ENCODE results near the gene SEC16A. TPM values are rescaled to one million over a fixed set of nuclear protein-coding genes. Genes with fewer than 3 reads are reported as not detected.

The SEC16A gene
- total RNA-seq, 4 donors from 2014 or later = 63.5 to 80.8 (median 74.6) TPM

DNA sequence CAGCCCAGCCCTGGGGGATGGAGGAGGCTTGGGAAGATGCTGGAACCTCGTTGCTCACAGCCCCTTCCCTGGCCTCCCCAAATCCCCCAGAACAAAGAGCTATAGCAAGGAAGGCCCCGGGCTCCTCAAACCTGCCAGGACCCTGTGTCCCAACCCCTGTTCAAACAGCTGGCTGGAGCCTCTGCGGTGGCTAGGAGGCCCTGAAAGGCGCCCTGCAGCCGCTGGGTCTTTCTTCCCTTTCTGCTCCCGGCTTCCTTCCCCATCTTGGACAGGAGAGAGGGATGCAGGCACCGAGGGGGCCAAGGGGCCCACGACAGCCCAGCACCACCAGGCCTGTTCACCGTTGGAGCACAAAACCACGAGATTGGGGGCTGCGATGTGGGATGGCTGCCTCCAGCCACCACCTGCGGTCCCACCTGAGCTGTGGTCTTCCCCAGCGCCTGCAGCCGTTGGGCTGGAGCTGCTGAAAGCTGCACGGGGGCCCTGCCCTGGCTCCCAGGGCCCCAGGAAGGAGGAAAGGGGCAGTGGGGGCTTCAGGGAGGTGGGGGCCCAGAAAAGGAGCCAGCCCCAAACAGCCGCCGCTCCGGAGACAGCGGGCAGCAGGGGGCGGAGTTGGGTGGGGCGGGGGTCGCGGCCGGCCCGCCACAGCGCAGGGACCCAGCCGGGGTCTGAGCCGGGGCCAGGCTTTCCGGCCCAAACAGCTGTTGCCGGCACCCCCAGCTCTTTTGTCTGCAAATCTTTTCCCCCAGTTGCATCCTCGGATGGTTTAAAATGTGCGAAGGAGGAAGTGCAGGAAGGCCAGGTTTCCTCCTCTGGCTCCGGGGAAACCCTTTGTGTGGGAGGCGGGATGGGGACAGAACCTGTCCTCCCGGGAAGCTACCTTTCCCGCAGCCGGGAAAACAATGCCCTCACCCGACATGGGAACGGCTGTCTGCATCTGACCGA, 46.9 kb upstream of the SEC16A start:
- no peak overlapping the region for H3K4me3 ChIP-seq
- peak overlapping the region in 3 of 4 donors; percentile 29 to 96 (median 49) for H3K27ac ChIP-seq
- TF ChIP-seq, protein P1, sequence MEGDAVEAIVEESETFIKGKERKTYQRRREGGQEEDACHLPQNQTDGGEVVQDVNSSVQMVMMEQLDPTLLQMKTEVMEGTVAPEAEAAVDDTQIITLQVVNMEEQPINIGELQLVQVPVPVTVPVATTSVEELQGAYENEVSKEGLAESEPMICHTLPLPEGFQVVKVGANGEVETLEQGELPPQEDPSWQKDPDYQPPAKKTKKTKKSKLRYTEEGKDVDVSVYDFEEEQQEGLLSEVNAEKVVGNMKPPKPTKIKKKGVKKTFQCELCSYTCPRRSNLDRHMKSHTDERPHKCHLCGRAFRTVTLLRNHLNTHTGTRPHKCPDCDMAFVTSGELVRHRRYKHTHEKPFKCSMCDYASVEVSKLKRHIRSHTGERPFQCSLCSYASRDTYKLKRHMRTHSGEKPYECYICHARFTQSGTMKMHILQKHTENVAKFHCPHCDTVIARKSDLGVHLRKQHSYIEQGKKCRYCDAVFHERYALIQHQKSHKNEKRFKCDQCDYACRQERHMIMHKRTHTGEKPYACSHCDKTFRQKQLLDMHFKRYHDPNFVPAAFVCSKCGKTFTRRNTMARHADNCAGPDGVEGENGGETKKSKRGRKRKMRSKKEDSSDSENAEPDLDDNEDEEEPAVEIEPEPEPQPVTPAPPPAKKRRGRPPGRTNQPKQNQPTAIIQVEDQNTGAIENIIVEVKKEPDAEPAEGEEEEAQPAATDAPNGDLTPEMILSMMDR (IDR thresholded peaks at IDR 0.05) = no peak
- no peaks in the 10 kb centered on the region for H3K9me3 ChIP-seq
- H3K36me3 ChIP-seq = no peaks in the 10 kb centered on the region
- peaks cover 32 to 96% (median 56%) of the 10 kb centered on the region in 4 donors for H3K4me1 ChIP-seq
- H3K27me3 ChIP-seq = no peaks in the 10 kb centered on the region
- DNase-seq = no peak

DNA sequence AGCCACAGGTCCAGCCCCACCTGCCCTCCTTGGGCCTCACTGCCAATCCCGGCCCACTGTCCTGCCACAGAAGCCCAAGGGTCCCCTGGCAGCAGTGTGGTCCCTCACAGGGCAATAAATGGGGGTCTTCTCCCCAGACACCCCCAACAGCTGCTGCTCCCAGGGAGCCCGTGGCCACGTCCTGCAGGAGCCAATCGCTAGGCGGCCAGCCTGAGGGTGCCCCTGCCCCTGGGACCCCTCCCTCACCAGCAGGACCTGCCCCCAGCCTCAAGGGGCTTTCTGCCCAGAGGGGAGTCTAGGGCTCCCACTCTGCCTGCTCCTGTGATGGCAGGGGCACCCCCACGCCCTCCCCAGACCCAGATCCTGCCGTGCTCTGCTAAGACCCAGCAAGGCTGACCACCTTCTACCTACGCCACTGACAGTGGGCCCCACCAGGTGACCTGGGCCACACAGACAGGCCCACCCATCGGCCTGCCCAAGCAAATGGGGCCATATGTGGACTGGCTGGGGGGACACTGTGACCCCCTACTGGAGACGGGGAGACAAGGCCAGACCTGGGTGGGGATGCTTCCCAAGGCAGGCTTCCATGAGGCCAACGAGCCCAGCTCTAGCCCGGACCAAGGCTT, 46.0 kb upstream of the SEC16A start:
- peak overlapping the region in 2 of 4 donors; percentile 49 to 96 for H3K27ac ChIP-seq

DNA sequence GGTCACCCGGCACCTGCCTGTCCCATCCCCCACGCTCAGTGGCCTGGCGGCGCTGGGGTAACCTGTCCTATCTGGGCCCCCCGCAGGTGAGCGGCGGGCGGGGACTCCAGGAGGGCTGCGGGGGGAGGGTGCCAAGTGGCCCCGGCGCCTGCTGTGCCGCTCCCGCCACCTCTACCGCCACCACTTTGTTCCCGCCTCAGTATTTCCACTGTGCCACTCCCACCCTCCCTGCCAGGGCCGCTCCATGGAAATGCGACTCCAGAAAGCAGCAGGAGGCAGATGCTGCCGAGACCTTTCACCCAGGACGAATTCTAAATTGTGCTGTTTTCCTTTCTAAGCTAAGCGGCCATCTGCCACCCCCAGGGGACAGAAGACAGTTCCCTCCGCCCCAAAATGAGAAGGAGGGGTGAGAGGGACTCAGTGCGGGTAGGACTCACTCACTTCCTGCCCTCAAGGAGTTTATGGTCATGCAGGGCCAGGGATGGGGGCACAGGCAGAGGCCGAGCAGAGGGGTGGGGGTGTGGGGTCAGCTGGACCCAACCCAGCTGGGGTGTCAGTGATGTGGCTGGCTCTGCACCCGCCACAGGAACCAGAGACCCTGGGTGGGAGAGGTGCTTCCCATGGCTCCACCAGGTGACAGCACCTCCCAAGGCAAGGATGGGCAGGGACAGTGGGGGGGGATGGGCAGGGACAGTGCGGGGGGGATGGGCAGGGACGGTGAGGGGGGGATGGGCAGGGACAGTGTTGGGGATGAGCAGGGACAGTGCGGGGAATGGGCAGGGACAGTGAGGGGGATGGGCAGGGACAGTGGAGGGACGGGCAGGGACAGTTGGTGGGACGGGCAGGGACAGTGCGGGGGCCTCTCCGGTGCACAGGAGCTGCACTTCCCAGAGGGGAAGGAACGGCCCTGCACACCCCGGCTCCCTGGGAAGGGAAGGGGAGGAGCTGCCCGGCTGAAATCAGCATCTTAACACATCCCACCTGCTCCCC, 45.2 kb upstream of the SEC16A start:
- TF ChIP-seq, protein P1 (IDR thresholded peaks at IDR 0.05) = peak in 1 of 6 experiments; percentile 19
- no peak for TF ChIP-seq POLR2A (IDR thresholded peaks at IDR 0.05)
- Histone ChIP-seq H3K36me3 (no peaks in the 10 kb centered on the region), H3K27me3 (no peaks in the 10 kb centered on the region), H3K9me3 (no peaks in the 10 kb centered on the region), H3K4me1 (peaks cover 23 to 92% (median 42%) of the 10 kb centered on the region in 4 donors), H3K4me3 (peak overlapping the region in 2 of 4 donors; percentile 2 to 27), H3K27ac (peak overlapping the region; percentile 49 to 96 (median 75))
- peak in 1 of 3 donors; percentile 81 for DNase-seq

More for the DNA sequence above, 46.0 kb upstream of the SEC16A start:
- Histone ChIP-seq H3K9me3 (no peaks in the 10 kb centered on the region), H3K4me3 (no peak overlapping the region), H3K36me3 (no peaks in the 10 kb centered on the region), H3K27me3 (no peaks in the 10 kb centered on the region), H3K4me1 (peaks cover 26 to 93% (median 49%) of the 10 kb centered on the region in 4 donors)
- TF ChIP-seq POLR2A (IDR thresholded peaks at IDR 0.05) = no peak
- TF ChIP-seq, protein P1 (IDR thresholded peaks at IDR 0.05) = no peak
- DNase-seq = no peak

DNA sequence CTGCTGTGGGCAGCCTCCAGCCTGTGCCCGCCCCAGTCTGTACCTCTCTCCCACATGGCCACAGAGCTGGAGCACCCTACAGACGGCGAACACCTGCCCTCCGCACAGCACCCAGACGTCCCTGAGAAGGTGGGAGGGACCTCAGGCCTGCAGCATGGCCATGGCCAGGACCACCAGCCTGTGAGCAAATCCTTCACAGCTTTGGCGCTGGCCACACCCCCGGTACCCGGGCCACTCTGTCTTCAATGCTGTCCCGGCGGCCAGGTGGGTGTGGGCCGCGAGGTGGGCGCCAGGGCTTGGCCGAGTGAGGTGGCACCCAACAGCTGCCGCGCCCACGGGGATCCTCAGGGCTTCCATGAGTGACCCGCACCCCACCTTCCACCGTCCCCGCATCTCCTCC, 44.3 kb upstream of the SEC16A start:
- no peak for DNase-seq
- TF ChIP-seq, protein P1 (IDR thresholded peaks at IDR 0.05) = no peak
- TF ChIP-seq POLR2A (IDR thresholded peaks at IDR 0.05) = no peak
- peaks cover 20 to 92% (median 34%) of the 10 kb centered on the region in 4 donors for H3K4me1 ChIP-seq

More for the DNA sequence above, 44.3 kb upstream of the SEC16A start:
- Histone ChIP-seq H3K9me3 (no peaks in the 10 kb centered on the region), H3K4me3 (peak overlapping the region in 2 of 4 donors; percentile 2 to 27), H3K27ac (peak overlapping the region; percentile 5 to 96 (median 75)), H3K27me3 (no peaks in the 10 kb centered on the region), H3K36me3 (peaks cover 0 to 4% (median 0%) of the 10 kb centered on the region in 3 donors)

Data from Peyer's patch (tissue), 4 donors.